HepG2 (cell line): ENCODE measurements around the gene KHNYN. TPM values are rescaled to one million over a fixed set of nuclear protein-coding genes. Genes with fewer than 3 reads are reported as not detected.

Experiments used
- CHD2 ChIP-seq: IDR thresholded peaks from 2 replicates; pipeline ENCODE4 v1.6.1; 2011; ENCODE audit warnings: low read depth, low read length, improper control_type of control experiment
- HDAC1 ChIP-seq: sonication (generic); formaldehyde crosslinking; IDR thresholded peaks from 2 replicates; pipeline ENCODE4 v1.5.1; 2020; ENCODE audit warnings: mild to moderate bottlenecking, missing genetic modification reagents
- HNF1A ChIP-seq, 2 experiments: sonication (generic) in 1 of 2; formaldehyde crosslinking in 1 of 2; IDR thresholded peaks; 2 replicates each; pipeline versions ENCODE4 v1.4.0 to v1.6.1; 2016 to 2020; ENCODE audit warnings: borderline replicate concordance in 1 of 2, low read depth in 1 of 2, mild to moderate bottlenecking in 1 of 2, missing genetic modification reagents in 1 of 2
- IRF1 ChIP-seq: sonication (generic); formaldehyde crosslinking; IDR thresholded peaks from 2 replicates; pipeline ENCODE4 v1.4.0; 2020; ENCODE audit warnings: low read depth, mild to moderate bottlenecking, missing genetic modification reagents
- MEIS2 ChIP-seq: sonication (generic); formaldehyde crosslinking; IDR thresholded peaks from 2 replicates; pipeline ENCODE4 v1.9.0; 2021; ENCODE audit warnings: mild to moderate bottlenecking, missing genetic modification reagents
- MYNN ChIP-seq: sonication (generic); formaldehyde crosslinking; IDR thresholded peaks from 2 replicates; pipeline ENCODE4 v1.4.0; 2020; ENCODE audit warnings: mild to moderate bottlenecking, low read depth, missing genetic modification reagents
- RCOR2 ChIP-seq: IDR thresholded peaks from 2 replicates; pipeline ENCODE4 v1.6.1; 2016; ENCODE audit warnings: missing biosample characterization, missing genetic modification reagents
- SIN3B ChIP-seq: fragments of 150-350 bp; IDR thresholded peaks from 2 replicates; pipeline ENCODE4 v1.6.1; 2014; ENCODE audit warnings: low read length
- SIX1 ChIP-seq: sonication (generic); formaldehyde crosslinking; IDR thresholded peaks from 2 replicates; pipeline ENCODE4 v1.4.0; 2020; ENCODE audit warnings: missing genetic modification reagents, borderline replicate concordance
- SP140L ChIP-seq: sonication (generic); formaldehyde crosslinking; IDR thresholded peaks from 2 replicates; pipeline ENCODE4 v1.4.0; 2020; ENCODE audit warnings: missing genetic modification reagents, borderline replicate concordance
- SRY ChIP-seq: sonication (generic); formaldehyde crosslinking; IDR thresholded peaks from 2 replicates; pipeline ENCODE4 v1.8.0; 2022; ENCODE audit warnings: mild to moderate bottlenecking, missing genetic modification reagents
- TAF1 ChIP-seq: sonication (generic); formaldehyde crosslinking; IDR thresholded peaks from 2 replicates; pipeline ENCODE4 v1.4.0; 2020; ENCODE audit warnings: missing genetic modification reagents
- YEATS4 ChIP-seq: sonication (generic); formaldehyde crosslinking; IDR thresholded peaks from 2 replicates; pipeline ENCODE4 v1.4.0; 2020; ENCODE audit warnings: missing genetic modification reagents, borderline replicate concordance
- ZFP37 ChIP-seq: sonication (generic); formaldehyde crosslinking; IDR thresholded peaks from 2 replicates; pipeline ENCODE4 v1.4.0; 2020; ENCODE audit warnings: missing genetic modification reagents, borderline replicate concordance
- ZFP62 ChIP-seq: sonication (generic); formaldehyde crosslinking; IDR thresholded peaks from 2 replicates; pipeline ENCODE4 v1.4.0; 2020; ENCODE audit warnings: missing genetic modification reagents
- ZNF468 ChIP-seq: sonication (generic); formaldehyde crosslinking; IDR thresholded peaks from 2 replicates; pipeline ENCODE4 v1.8.0; 2022; ENCODE audit warnings: mild to moderate bottlenecking, moderate library complexity, missing genetic modification reagents
- ZNF546 ChIP-seq: sonication (generic); formaldehyde crosslinking; conservative IDR thresholded peaks from 2 replicates; pipeline ENCODE4 v1.8.1; 2023; ENCODE audit warnings: mild to moderate bottlenecking, missing genetic modification reagents
- ZNF558 ChIP-seq: sonication (generic); formaldehyde crosslinking; IDR thresholded peaks from 2 replicates; pipeline ENCODE4 v1.9.0; 2022; ENCODE audit warnings: mild to moderate bottlenecking, missing genetic modification reagents, borderline replicate concordance
- ZNF605 ChIP-seq: sonication (generic); formaldehyde crosslinking; IDR thresholded peaks from 2 replicates; pipeline ENCODE4 v1.8.0; 2022; ENCODE audit warnings: mild to moderate bottlenecking, missing genetic modification reagents
- ZNF816 ChIP-seq: sonication (generic); formaldehyde crosslinking; IDR thresholded peaks from 2 replicates; pipeline ENCODE4 v1.8.0; 2022; ENCODE audit warnings: missing genetic modification reagents, mild to moderate bottlenecking, borderline replicate concordance
- ZSCAN25 ChIP-seq: sonication (generic); formaldehyde crosslinking; IDR thresholded peaks from 2 replicates; pipeline ENCODE4 v1.8.0; 2022; ENCODE audit warnings: mild to moderate bottlenecking, missing genetic modification reagents
- ZXDC ChIP-seq: sonication (generic); formaldehyde crosslinking; IDR thresholded peaks from 2 replicates; pipeline ENCODE4 v1.5.0; 2020; ENCODE audit warnings: mild to moderate bottlenecking, missing genetic modification reagents
- polyA plus RNA-seq, 8 experiments: library from polyadenylated mRNA; depleted of rRNA in 3 of 8; stranded (reverse) in 7 of 8; unstranded in 1 of 8; fragments of >200 nt; fragmentation: Illumina TruSeq in 4 of 8; extraction: Trizol in 4 of 8; gene quantifications; 2 replicates each; pipeline versions ENCODE4 v1.2.1 to v1.2.3, GENCODE V29; 2011 to 2016; ENCODE audit warnings: low read depth in 4 of 8, missing spikeins in 1 of 8, mixed read lengths in 1 of 8; ENCODE audit not compliant: insufficient read depth in 1 of 8
- total RNA-seq, 5 experiments: library from RNA; depleted of rRNA; stranded (reverse); fragments of >200 nt; fragmentation: Illumina TruSeq; extraction: Trizol; gene quantifications; 2 replicates each; pipeline ENCODE4 v1.2.3, GENCODE V29; 2016; ENCODE audit warnings: low read depth in 1 of 5

The KHNYN gene
- total and polyA plus RNA-seq, 2 of the 13 experiments (the other 11 are each of a cell fraction or from before 2014, with no cell fraction given): 52.8 to 75.7 TPM

- TF ChIP-seq HDAC1 (peak; percentile 70; the same call in 1 of the 2 replicates), ZFP37 (CRISPR knock-in tag) (no peak), SIN3B (0 out of 2 replicates have a peak, but pooled peaks have one; percentile 42), YEATS4 (CRISPR knock-in tag) (peak; percentile 73), ZNF546 (CRISPR knock-in tag) (peak; percentile 90), ZNF816 (CRISPR knock-in tag) (no peak), MYNN (CRISPR knock-in tag) (peak; percentile 31; the same call in 1 of the 2 replicates), SRY (CRISPR knock-in tag) (peak; percentile 96), ZNF605 (CRISPR knock-in tag) (peak; percentile 76), ZNF468 (CRISPR knock-in tag) (no peak), ZXDC (CRISPR knock-in tag) (0 out of 2 replicates have a peak, but pooled peaks have one; percentile 74), ZSCAN25 (peak; percentile 85; the same call in 1 of the 2 replicates), RCOR2 (CRISPR knock-in tag) (no peak; the same call in 1 of the 2 replicates), HNF1A (IDR thresholded peaks at IDR 0.05; ENCODE audit: low read depth) (no peak), HNF1A (CRISPR knock-in tag; IDR thresholded peaks at IDR 0.05; ENCODE audit: borderline replicate concordance) (no peak; the same call in none of the 2 replicates), SIX1 (no peak), TAF1 (CRISPR knock-in tag) (peak; percentile 76), IRF1 (0 out of 2 replicates have a peak, but pooled peaks have one; percentile 41), ZNF558 (CRISPR knock-in tag) (peak; percentile 51; the same call in 1 of the 2 replicates), CHD2 (0 out of 2 replicates have a peak, but pooled peaks have one; percentile 27), MEIS2 (CRISPR knock-in tag) (peak; percentile 93; the same call in 1 of the 2 replicates), SP140L (CRISPR knock-in tag) (peak; percentile 90; the same call in 1 of the 2 replicates), ZFP62 (no peak)
Measured at GRCh38 chr14:24481622-24482324, 52.0 kb downstream of the KHNYN start (continued).
